Motor neuron (in vitro differentiated cells): ENCODE data around the gene RHOC. TPM values are rescaled to one million over a fixed set of nuclear protein-coding genes. Genes with fewer than 3 reads are reported as not detected.

ENCODE experiments used
- ATAC-seq, 8 experiments: fragments of 200-7000 bp; cut with Tn5 transposase; replicated peaks in 6 of 8; 2 replicates each; pipeline ENCODE4 v1.8.0; 2021; ENCODE audit warnings: mild to moderate bottlenecking in 8 of 8, moderate library complexity in 8 of 8
- H3K27ac ChIP-seq, 2 donors: fragments of 250-450 bp; sonication (Bioruptor Pico); 2 replicates each; pipeline ENCODE4 v1.9.0; 2021; ENCODE audit warnings: antibody characterized with exemption in 2 of 2, mild to moderate bottlenecking in 2 of 2, moderate library complexity in 1 of 2
- H3K4me1 ChIP-seq, 2 donors: fragments of 250-450 bp; sonication (Bioruptor Pico); replicated peaks in 1 of 2; 2 replicates each; pipeline ENCODE4 v1.6.1; 2021; ENCODE audit warnings: antibody characterized with exemption in 2 of 2, mild to moderate bottlenecking in 2 of 2, moderate library complexity in 1 of 2
- H3K4me3 ChIP-seq, 5 donors: fragments of 250-450 bp; sonication (Bioruptor Pico); 2 replicates each; pipeline ENCODE4 v1.9.0; 2021; ENCODE audit warnings: antibody characterized with exemption in 5 of 5, mild to moderate bottlenecking in 5 of 5, moderate library complexity in 4 of 5
- WGBS, 10 experiments: fragments of 450-650 bp; shearing (Covaris generic); methylation state at CpG; one replicate each; pipeline ENCODE4 v1.0.0; 2022; 5-methylcytosine and 5-hydroxymethylcytosine counted together
- in situ Hi-C, 9 experiments: fragments of 400-800 bp; cut with MboI; loops; one replicate each; pipeline ENCODE4 v1.15.0; 2021; ENCODE audit warnings: low sequenced_read_pairs in 9 of 9, low pct_unique_long_range_greater_than_20kb in 2 of 9; ENCODE audit not compliant: unreplicated experiment in 9 of 9
- total RNA-seq, 8 experiments: library from RNA; unstranded; fragments of 300-600 nt; gene quantifications; 2 replicates each; pipeline versions ENCODE4 v1.2.3 to v1.2.4, GENCODE V29; 2022

Gene RHOC
- total RNA-seq, 8 experiments from 2014 or later = 57.4 to 468 (median 89.6) TPM

DNA sequence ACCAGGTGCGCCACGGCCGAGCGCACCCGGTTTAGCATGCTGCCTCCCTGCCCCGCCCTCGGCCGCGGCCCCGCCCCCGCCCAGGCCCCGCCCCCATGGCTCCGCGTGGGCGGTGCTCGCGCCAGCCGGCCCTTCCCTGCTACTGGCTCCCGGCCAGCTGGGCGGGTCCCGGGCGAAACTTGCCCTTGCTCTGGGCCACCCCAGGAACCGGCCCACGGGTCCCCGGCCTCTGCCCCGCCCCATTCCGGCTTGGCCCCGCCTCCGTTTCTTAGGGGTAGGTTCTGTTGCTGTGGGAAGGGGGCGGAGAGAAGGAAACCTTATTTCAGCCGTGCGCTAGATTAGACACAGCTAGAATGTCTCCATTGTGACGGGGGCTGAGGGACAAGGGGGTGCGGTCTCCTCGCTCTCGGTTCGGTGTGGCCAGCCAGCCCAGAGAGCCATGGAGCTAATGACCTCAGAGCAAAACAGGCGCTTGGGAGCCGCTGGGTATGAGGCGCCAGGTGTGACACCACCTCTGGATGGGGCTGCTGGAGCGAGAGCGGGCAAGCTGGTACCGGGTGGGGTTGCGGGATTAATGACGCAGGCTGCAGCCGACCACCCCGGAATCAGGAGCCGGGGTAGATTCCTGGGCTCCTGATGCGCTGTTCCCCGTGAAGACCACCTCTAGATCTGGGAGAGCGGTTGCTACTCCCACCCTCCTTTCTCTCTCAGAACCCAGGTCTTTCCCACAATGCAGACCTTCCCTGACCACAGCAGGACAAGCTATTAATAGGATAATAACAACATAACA lies 8.5 kb upstream of the RHOC start, which contains the start of gene PPM1J:
PPM1J (minus strand) TSS at position 69 of the 790 bp plus-strand sequence; CDS start at position 38, 31 bp downstream.
- WGBS, 10 experiments = 0 to 4% (median 0%) methylated on average over 1 to 9 of the region's 51 CpGs; no CpG with 5 or more reads in 3 of the 10 experiments
- in situ Hi-C loops = loop anchor here in 7 of 9 experiments (5.0 to 25.0 kb wide), 4 partner anchors 89 to 347 kb away; partner anchors contain the start of genes CTTNBP2NL (in 2 of the 7) and LRIG2 (in 2 of the 7)
- Histone ChIP-seq H3K4me3 (peak within 1 kb of the TSS; percentile 42 to 54 (median 48)), H3K27ac (no peak within 1 kb of the TSS), H3K4me1 (peaks cover 0 to 5% of the 10 kb centered on the region in 2 donors)
- ATAC-seq = peak; percentile 72 to 90 (median 82)

GRCh38 chr1:112714313-112715263 lies 7.7 kb upstream of the RHOC start:
- peak in 6 of 8 experiments; percentile 0 to 43 (median 22) for ATAC-seq
- WGBS, 10 experiments = 1 to 2% (median 2%) methylated on average over 12 to 30 of the region's 86 CpGs; no CpG with 5 or more reads in 7 of the 10 experiments
- Histone ChIP-seq H3K4me3 (peak overlapping the region; percentile 42 to 54 (median 48)), H3K27ac (no peak overlapping the region), H3K4me1 (peaks cover 0 to 5% of the 10 kb centered on the region in 2 donors)
- in situ Hi-C loops = loop anchor here in 7 of 9 experiments (5.0 to 25.0 kb wide), 4 partner anchors 90 to 348 kb away; partner anchors contain the start of genes CTTNBP2NL (in 2 of the 7) and LRIG2 (in 2 of the 7)

- 20 to 81% (median 52%) methylated on average over 1 to 12 of the region's 14 CpGs; no CpG with 5 or more reads in 3 of the 10 experiments for WGBS, 10 experiments
- no peak for ATAC-seq
- H3K4me3 ChIP-seq = peak overlapping the region in 4 of 5 donors; percentile 42 to 54 (median 48)
- H3K4me1 ChIP-seq = peaks cover 0 to 2% of the 10 kb centered on the region in 2 donors
- no peak overlapping the region for H3K27ac ChIP-seq
- in situ Hi-C loops = loop anchor here in 6 of 9 experiments (10.0 to 25.0 kb wide), 3 partner anchors 91 to 349 kb away; partner anchors contain the start of genes CTTNBP2NL (in 2 of the 6) and LRIG2 (in 2 of the 6)
Measured at GRCh38 chr1:112713466-112714312, 6.8 kb upstream of the RHOC start.

DNA sequence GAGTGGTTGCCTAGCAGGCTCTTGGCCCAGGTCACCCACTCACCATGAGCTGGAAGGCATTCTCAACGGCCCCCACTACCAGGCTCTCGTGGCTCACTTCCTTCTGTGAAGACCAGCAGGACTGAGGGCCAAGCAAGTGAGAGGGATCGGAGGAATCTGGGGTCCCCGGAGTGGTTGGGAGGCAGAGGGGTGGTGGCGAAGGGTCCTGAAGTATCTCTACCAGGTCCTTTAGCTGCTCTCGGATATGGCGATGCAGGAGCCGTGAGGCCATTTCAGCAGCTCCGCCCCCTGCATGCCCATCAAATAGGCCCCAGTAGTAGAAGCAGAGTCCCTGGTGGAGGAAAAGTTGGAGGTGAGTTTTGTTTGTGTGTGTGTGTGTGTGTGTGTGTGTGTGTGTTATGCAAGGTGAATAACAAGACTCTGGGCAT lies 5.8 kb upstream of the RHOC start:
- Histone ChIP-seq H3K27ac (no peak overlapping the region), H3K4me3 (no peak overlapping the region), H3K4me1 (peaks cover 0 to 2% of the 10 kb centered on the region in 2 donors)
- WGBS, 10 experiments = 89 to 100% (median 94%) methylated on average over 2 to 8 of the region's 9 CpGs; no CpG with 5 or more reads in 6 of the 10 experiments
- ATAC-seq = no peak
- in situ Hi-C loops = loop anchor here in 6 of 9 experiments (10.0 to 25.0 kb wide), 3 partner anchors 92 to 350 kb away; partner anchors contain the start of genes CTTNBP2NL (in 2 of the 6) and LRIG2 (in 2 of the 6)

- no peak overlapping the region for H3K4me3 ChIP-seq
- in situ Hi-C loops = loop anchor here in 6 of 9 experiments (10.0 to 25.0 kb wide), 3 partner anchors 93 to 350 kb away; partner anchors contain the start of genes CTTNBP2NL (in 2 of the 6) and LRIG2 (in 2 of the 6)
- no peak overlapping the region for H3K27ac ChIP-seq
- WGBS, 10 experiments = 80 to 95% (median 89%) methylated on average over 1 to 6 of the region's 7 CpGs; no CpG with 5 or more reads in 7 of the 10 experiments
- H3K4me1 ChIP-seq = peaks cover 0 to 2% of the 10 kb centered on the region in 2 donors
- ATAC-seq = no peak
Measured at GRCh38 chr1:112712191-112712590, 5.3 kb upstream of the RHOC start.

GRCh38 chr1:112711670-112712069 lies 4.7 kb upstream of the RHOC start:
- Histone ChIP-seq H3K27ac (no peak overlapping the region), H3K4me1 (peaks cover 0 to 2% of the 10 kb centered on the region in 2 donors), H3K4me3 (no peak overlapping the region)
- ATAC-seq = no peak
- in situ Hi-C loops = loop anchor here in 6 of 9 experiments (10.0 to 25.0 kb wide), 3 partner anchors 93 to 351 kb away; partner anchors contain the start of genes CTTNBP2NL (in 2 of the 6) and LRIG2 (in 2 of the 6)
- WGBS, 10 experiments = 37 to 85% (median 73%) methylated on average over 2 to 11 of the region's 11 CpGs; no CpG with 5 or more reads in 6 of the 10 experiments

DNA sequence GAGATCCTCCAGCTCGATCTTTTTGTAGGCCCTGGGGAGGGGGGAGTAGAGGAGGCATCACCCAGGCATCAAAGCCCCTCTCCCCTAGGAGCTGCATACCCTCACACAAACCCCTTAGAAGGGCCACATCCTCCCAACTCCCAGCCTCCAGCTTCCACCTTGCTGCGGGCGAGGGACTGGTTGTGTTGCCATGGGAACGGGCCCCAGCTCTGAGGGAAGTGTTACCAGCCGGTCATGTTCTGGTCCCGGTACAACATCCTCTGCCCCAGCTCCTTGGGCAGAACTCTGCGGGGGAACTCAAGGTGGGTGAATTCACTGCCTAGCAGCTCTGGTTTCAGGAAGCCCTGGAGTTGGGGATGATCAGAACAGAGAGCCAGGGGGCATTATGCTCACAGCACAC lies 4.1 kb upstream of the RHOC start:
- in situ Hi-C loops = loop anchor here in 6 of 9 experiments (10.0 to 25.0 kb wide), 3 partner anchors 94 to 351 kb away; partner anchors contain the start of genes CTTNBP2NL (in 2 of the 6) and LRIG2 (in 2 of the 6)
- Histone ChIP-seq H3K27ac (no peak overlapping the region), H3K4me3 (no peak overlapping the region), H3K4me1 (peaks cover under 1 to 3% of the 10 kb centered on the region in 2 donors)
- no peak for ATAC-seq
- WGBS, 10 experiments = 37 to 57% (median 44%) methylated on average over 1 to 7 of the region's 7 CpGs; no CpG with 5 or more reads in 5 of the 10 experiments

GRCh38 chr1:112710586-112710985 lies 3.7 kb upstream of the RHOC start:
- Histone ChIP-seq H3K27ac (no peak overlapping the region), H3K4me3 (no peak overlapping the region), H3K4me1 (peaks cover 6 to 8% of the 10 kb centered on the region in 2 donors)
- in situ Hi-C loops = loop anchor here in 6 of 9 experiments (10.0 to 25.0 kb wide), 3 partner anchors 94 to 352 kb away; partner anchors contain the start of genes CTTNBP2NL (in 2 of the 6) and LRIG2 (in 2 of the 6)
- WGBS, 10 experiments = 70 to 100% (median 100%) methylated on average over 1 to 2 of the region's 3 CpGs; no CpG with 5 or more reads in 5 of the 10 experiments
- no peak for ATAC-seq

DNA sequence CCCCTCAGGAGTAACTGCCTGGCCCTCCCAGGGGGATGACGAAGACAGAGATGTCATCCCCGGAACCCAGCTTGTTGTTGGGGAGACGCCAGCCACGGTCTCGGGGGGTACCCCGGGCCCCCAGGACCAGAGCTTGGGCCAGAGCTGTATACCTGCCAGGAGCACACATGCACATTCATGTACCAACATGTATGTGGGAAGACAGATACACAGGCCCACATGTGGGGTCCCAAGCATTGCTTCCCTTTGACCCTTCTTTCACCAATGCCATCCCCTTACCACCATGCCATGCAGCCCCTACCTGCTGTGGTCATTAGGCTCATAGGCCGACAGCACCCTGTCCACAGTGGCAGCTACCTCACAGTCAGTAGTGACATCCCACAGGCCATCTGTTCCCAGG lies 3.2 kb upstream of the RHOC start:
- 89 to 90% methylated on average over 4 to 5 of the region's 7 CpGs; no CpG with 5 or more reads in 8 of the 10 experiments for WGBS, 10 experiments

DNA sequence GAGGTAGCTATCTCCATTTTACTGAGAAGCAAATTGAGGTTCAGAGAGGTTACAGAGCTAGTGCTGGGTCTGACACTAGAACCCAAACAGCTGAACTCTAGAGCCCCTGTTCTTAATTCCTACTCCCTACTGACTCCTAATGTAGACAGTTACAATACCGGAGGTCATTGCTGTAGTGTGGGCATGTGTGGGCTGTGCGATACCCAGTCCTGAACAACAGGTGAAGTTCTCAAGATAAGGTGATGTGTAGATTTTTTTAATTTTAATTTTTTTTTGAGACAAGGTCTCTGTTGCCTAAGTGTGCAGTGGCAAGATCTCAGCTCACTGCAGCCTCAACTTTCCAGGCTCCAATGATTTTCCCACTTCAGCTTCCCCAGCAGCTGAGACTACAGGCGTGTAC lies 1.6 kb upstream of the RHOC start:
- no peak for ATAC-seq
- peaks cover 19 to 21% of the 10 kb centered on the region in 2 donors for H3K4me1 ChIP-seq
- WGBS, 10 experiments = 70 to 100% (median 81%) methylated on average over 1 to 3 of the region's 3 CpGs; no CpG with 5 or more reads in 2 of the 10 experiments
- in situ Hi-C loops = loop anchor here in 5 of 9 experiments (10.0 to 25.0 kb wide), 3 partner anchors 314 to 354 kb away; partner anchors contain the start of genes CTTNBP2NL (in 3 of the 5) and LRIG2 (in 2 of the 5)
- no peak overlapping the region for H3K27ac ChIP-seq
- H3K4me3 ChIP-seq = no peak overlapping the region

More for the DNA sequence above, 3.2 kb upstream of the RHOC start:
- Histone ChIP-seq H3K4me3 (no peak overlapping the region), H3K4me1 (peaks cover 10 to 12% of the 10 kb centered on the region in 2 donors), H3K27ac (no peak overlapping the region)
- in situ Hi-C loops = loop anchor here in 6 of 9 experiments (10.0 to 25.0 kb wide), 3 partner anchors 95 to 352 kb away; partner anchors contain the start of genes CTTNBP2NL (in 2 of the 6) and LRIG2 (in 2 of the 6)
- ATAC-seq = no peak
